Thyroid gland (tissue), 4 donors: ENCODE results near the gene TMEM132C.

ENCODE experiments used
- POLR2A ChIP-seq, 2 donors: fragments of 450-650 bp; IDR thresholded peaks; one replicate each; pipeline ENCODE4 v1.6.1; 2017; ENCODE audit warnings: antibody characterized with exemption in 2 of 2, mild to moderate bottlenecking in 2 of 2, moderate library complexity in 1 of 2
- TF ChIP-seq, protein P1 (sequence below), 6 experiments: fragments of 200-600 bp in 3 of 6; fragments of 450-650 bp in 3 of 6; sonication (generic) in 3 of 6; IDR thresholded peaks; one replicate each; pipeline ENCODE4 v1.5.1; 2016 to 2019; ENCODE audit warnings: antibody characterized with exemption in 6 of 6, mild to moderate bottlenecking in 2 of 6, inconsistent platforms in 1 of 6, moderate library complexity in 1 of 6

GRCh38 chr12:128702371-128702770 is 435.4 kb downstream of the TMEM132C start:
- TF ChIP-seq, protein P1, sequence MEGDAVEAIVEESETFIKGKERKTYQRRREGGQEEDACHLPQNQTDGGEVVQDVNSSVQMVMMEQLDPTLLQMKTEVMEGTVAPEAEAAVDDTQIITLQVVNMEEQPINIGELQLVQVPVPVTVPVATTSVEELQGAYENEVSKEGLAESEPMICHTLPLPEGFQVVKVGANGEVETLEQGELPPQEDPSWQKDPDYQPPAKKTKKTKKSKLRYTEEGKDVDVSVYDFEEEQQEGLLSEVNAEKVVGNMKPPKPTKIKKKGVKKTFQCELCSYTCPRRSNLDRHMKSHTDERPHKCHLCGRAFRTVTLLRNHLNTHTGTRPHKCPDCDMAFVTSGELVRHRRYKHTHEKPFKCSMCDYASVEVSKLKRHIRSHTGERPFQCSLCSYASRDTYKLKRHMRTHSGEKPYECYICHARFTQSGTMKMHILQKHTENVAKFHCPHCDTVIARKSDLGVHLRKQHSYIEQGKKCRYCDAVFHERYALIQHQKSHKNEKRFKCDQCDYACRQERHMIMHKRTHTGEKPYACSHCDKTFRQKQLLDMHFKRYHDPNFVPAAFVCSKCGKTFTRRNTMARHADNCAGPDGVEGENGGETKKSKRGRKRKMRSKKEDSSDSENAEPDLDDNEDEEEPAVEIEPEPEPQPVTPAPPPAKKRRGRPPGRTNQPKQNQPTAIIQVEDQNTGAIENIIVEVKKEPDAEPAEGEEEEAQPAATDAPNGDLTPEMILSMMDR (IDR thresholded peaks at IDR 0.05) = no peak
- no peak for TF ChIP-seq POLR2A (IDR thresholded peaks at IDR 0.05)
